Activated T-cell treated with anti-CD3 and anti-CD28 coated beads for 48 hours (primary cell): ENCODE data around the gene JMJD1C.

ENCODE experiments used
- DNase-seq: peaks from one replicate; pipeline ENCODE4 v3.0.0-alpha.2; 2020; ENCODE audit warnings: low read depth

JMJD1C gene

DNA sequence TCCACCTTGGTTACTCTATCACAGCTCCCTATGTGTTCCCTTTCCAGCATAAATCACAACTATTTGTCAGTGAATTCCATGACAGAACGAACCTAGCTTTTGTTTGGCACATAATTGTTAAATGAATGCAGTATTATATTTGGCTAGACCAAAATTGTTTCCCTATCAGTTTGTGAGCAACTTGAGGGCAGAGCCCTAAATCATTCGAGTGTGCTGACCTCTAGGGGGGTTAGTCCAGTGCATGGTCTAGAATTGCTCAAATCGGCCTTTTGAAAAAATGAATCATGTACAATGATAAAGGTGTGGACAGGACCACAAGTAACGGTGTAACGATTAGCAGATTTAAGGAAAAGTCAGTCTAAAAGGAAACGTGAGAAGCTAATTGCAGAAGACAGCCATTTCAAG lies 333.1 kb downstream of the JMJD1C start:
- DNase-seq = no peak

DNA sequence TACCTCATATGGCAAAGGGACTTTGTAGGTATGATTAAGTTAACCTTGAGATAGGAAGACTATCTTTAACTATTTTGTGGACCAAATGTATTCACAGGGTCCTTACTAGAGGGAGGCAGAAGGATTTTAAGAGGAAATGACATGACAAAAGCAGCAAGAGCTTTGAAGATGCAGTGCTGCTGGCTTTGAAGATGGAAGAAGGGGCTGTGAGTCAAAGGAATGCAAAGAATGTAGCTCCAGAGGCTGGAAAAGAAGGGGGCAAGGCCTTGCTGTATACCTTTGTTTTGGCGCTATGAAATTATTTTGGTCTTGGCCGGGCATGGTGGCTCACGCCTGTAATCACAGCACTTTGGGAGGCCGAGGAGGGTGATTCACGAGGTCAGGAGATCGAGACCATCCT lies 335.9 kb downstream of the JMJD1C start:
- no peak for DNase-seq

DNA sequence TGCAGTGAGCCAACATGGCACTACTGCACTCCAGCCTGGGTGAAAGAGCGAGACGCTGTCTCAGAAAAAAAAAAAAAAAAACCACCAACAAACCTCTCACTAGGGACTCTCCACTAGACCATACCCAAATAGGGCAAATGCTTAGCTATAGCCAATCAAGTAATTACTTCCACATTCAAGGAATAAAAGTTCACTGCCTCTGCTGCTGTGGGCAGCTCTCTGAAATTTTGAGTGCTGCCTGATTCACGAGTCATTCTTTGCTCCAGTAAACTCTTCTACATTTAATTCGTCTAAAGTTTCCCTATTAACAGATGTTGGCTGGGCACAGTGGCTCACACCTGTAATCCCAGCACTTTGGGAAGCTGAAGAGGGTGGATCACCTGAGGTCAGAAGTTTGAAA lies 337.3 kb downstream of the JMJD1C start:
- DNase-seq = no peak

DNA sequence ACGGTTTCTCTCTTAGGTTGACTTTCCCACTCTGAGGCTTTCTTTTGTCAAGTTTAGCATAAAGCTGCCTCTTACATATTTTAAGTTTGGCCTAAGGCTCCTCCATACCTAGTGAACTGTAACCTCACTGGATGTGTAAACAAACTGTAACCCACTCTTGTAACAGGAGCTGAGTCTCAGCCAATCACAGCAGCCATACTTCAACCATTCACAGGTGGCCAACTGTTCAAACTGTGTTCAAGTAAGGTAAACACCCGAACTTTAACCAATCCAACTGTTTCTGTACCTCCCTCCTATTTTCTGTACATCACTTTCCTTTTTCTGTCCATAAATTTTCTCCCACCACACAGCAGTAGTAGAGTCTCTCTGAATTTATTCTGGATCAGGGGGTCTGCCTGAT lies 340.3 kb downstream of the JMJD1C start:
- no peak for DNase-seq

DNA sequence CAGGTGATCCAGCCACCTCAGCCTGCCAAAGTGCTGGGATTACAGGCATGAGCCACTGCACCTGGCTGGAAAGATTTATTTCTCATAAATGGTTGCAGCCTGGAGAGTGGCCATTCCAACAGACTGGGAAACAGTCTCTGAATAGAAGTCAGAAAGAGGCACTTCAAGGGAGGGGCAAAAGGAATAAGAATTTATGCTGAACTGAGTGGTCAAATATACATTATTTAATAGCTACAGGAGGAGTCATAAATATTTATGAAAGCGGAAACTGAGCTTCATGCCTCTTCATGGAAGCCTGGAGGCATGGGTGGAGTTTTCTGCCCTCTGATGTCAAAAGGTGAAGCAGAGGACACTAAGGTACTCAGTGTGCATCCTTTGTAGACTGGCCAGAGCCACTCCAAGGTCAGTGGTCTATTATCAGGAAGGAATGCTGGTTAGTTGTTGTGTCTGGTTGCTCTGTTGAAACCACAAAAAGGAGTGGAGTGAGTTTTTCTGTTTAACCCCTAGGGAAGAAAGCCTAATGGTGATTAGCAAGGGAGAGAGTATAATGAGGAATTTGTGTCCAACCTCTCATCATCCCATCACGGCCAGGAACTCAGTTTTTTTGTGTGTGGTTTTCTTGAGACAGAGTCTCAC lies 341.9 kb downstream of the JMJD1C start:
- DNase-seq = no peak

DNA sequence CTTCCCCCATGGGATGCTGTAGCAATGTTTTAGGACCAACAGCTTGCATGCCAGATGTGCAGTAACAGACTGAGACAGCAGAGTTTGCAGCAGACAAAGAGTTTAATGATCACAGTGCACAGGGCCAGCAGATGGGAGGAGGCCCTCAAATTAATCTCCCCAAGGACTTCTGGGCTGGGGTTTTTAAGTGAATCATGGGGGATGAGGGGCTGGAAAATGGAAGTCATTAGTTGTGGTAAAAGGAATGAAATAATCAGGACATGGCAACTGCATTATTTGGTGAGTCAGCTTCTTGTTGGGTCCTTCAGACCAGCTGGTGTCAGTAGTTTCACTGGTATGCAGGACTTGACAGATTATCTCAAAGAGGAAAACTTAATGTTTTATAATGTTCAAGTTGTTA lies 345.2 kb downstream of the JMJD1C start:
- DNase-seq = no peak

DNA sequence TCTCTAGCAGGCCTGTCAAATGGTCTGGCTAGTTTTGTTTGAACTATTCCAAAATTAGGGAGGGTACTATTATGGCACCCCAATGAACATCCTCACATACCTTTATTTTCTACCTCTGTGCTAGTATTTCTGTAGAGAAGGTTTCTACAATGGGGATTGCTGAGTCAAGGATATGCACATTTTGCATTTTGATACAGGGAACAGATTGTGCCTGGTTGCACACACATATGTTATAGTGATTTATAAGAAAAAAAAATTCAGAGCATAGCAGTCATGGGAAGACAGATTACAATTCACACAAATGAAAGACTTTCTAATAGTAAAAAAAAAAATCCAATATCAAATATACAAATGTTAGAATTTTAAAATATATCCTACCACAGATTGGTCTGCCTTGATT lies 346.7 kb downstream of the JMJD1C start:
- DNase-seq = no peak
